Neural crest cell (in vitro differentiated cells): ENCODE results near the gene CSMD2. TPM values are rescaled to one million over a fixed set of nuclear protein-coding genes. Genes with fewer than 3 reads are reported as not detected.

ENCODE experiments used
- DNase-seq: peaks from one replicate; pipeline ENCODE4 v3.0.0; 2021; ENCODE audit warnings: low read depth, mixed read lengths, low spot score
- H3K27ac Mint-ChIP-seq: one replicate; pipeline ENCODE4 v1.8.0; 2021; ENCODE audit warnings: mild to moderate bottlenecking, mixed read lengths; ENCODE audit not compliant: unreplicated experiment
- H3K27me3 Mint-ChIP-seq: 2 replicates; pipeline ENCODE4 v1.8.0; 2021; ENCODE audit warnings: low read depth, mild to moderate bottlenecking, mixed read lengths
- H3K36me3 Mint-ChIP-seq: 2 replicates; pipeline ENCODE4 v1.8.0; 2021; ENCODE audit warnings: low read depth, mild to moderate bottlenecking, mixed read lengths
- H3K4me1 Mint-ChIP-seq: 2 replicates; pipeline ENCODE4 v1.8.0; 2021; ENCODE audit warnings: mixed read lengths
- H3K4me3 Mint-ChIP-seq: one replicate; pipeline ENCODE4 v1.8.0; 2021; ENCODE audit warnings: mild to moderate bottlenecking, mixed read lengths
- H3K9me3 Mint-ChIP-seq: 2 replicates; pipeline ENCODE4 v1.8.0; 2021; ENCODE audit warnings: mixed read lengths
- total RNA-seq: library from RNA; stranded (reverse); gene quantifications from 2 replicates; pipeline ENCODE4 v1.2.1, GENCODE V29; 2021
- TF ChIP-seq, protein P1 (sequence below): fragments of 200-600 bp; sonication (generic); conservative IDR thresholded peaks from 2 replicates; pipeline ENCODE4 v1.5.0; 2021; ENCODE audit warnings: antibody characterized with exemption, mild to moderate bottlenecking

The CSMD2 gene
- total RNA-seq, 1 donor from 2014 or later: 0.40 TPM

DNA sequence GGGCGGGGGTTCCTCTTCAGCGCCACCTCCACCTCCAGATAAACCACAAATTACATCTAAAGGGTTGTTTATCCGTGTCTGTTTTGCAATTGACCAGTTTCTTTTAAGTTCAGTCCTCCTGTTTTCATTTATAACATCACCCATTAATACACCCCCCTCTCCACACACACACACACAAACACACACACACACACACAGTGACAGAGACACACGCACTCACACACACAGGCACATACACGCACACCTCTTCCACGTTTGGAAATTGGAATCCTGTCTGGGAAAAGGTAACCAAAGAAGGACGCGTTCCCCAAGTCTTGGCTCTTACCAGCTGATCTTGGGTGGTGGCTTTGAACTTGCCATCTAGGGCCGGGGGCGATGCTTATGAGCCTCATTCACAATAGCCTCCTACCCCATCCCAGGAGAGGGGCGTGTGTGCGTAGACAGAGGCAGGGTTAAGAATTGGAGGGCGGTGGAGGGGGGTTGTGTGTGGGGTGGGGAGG, 442 bp upstream of the CSMD2 start:
- Mint-ChIP-seq H3K36me3 (peaks cover 2% of the 10 kb centered on the region), H3K27ac (no peak overlapping the region), H3K4me3 (peak overlapping the region; percentile 83), H3K4me1 (peaks cover 28% of the 10 kb centered on the region), H3K27me3 (peaks cover 97% of the 10 kb centered on the region), H3K9me3 (no peaks in the 10 kb centered on the region)
- TF ChIP-seq, protein P1, sequence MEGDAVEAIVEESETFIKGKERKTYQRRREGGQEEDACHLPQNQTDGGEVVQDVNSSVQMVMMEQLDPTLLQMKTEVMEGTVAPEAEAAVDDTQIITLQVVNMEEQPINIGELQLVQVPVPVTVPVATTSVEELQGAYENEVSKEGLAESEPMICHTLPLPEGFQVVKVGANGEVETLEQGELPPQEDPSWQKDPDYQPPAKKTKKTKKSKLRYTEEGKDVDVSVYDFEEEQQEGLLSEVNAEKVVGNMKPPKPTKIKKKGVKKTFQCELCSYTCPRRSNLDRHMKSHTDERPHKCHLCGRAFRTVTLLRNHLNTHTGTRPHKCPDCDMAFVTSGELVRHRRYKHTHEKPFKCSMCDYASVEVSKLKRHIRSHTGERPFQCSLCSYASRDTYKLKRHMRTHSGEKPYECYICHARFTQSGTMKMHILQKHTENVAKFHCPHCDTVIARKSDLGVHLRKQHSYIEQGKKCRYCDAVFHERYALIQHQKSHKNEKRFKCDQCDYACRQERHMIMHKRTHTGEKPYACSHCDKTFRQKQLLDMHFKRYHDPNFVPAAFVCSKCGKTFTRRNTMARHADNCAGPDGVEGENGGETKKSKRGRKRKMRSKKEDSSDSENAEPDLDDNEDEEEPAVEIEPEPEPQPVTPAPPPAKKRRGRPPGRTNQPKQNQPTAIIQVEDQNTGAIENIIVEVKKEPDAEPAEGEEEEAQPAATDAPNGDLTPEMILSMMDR: no peak
- no peak for DNase-seq

DNA sequence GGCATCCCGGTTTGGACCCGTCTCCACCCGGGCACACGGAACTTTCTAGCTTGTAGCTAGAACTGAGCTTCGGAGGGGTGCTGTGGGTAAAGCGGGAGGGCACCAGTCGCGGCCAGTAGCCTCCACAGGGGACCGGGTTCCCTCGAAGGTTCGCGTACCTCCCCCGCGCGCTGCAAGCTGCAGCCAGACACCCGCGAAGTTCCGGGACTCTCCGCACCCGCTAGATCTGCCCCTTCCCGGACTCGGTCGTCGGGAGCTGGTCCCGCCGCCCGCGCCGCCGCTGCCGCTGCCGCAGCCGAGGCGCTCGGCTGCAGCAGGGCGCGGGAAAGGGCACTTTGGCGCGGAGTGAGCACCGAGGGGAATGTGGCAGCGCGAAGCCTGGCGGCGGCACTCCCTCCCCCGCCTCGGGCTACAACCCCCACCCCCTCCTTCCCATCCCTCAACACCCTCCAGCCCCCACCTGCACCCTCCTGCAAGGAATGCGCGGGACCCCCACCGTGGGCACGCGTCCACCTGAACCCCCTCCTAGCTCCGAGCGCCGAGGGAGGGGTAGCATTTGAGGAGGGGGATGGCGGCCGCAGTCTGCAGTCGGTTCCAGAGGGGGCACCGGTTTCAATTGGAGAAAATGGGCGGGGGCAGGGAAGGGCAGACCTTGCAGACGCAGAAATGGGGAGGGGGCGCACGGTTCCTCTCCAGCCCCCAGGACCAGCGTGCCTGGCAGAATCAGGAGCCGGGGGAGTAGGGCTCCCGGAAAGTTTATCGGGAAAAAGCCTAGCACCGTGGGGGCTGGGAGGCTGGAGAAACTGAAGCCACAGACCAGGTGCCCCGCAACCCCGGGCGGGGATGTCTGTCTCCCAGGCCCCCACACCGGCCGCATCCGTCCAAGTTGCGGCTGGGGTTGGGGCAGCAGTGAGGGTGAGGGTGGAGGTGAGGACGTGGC, 968 bp downstream of the CSMD2 start:
- TF ChIP-seq, protein P1: no peak
- Mint-ChIP-seq H3K27ac (no peak overlapping the region), H3K36me3 (peaks cover 2% of the 10 kb centered on the region), H3K9me3 (no peaks in the 10 kb centered on the region), H3K4me1 (peaks cover 28% of the 10 kb centered on the region), H3K4me3 (peak overlapping the region; percentile 95), H3K27me3 (peaks cover 97% of the 10 kb centered on the region)
- peak; percentile 9 for DNase-seq

DNA sequence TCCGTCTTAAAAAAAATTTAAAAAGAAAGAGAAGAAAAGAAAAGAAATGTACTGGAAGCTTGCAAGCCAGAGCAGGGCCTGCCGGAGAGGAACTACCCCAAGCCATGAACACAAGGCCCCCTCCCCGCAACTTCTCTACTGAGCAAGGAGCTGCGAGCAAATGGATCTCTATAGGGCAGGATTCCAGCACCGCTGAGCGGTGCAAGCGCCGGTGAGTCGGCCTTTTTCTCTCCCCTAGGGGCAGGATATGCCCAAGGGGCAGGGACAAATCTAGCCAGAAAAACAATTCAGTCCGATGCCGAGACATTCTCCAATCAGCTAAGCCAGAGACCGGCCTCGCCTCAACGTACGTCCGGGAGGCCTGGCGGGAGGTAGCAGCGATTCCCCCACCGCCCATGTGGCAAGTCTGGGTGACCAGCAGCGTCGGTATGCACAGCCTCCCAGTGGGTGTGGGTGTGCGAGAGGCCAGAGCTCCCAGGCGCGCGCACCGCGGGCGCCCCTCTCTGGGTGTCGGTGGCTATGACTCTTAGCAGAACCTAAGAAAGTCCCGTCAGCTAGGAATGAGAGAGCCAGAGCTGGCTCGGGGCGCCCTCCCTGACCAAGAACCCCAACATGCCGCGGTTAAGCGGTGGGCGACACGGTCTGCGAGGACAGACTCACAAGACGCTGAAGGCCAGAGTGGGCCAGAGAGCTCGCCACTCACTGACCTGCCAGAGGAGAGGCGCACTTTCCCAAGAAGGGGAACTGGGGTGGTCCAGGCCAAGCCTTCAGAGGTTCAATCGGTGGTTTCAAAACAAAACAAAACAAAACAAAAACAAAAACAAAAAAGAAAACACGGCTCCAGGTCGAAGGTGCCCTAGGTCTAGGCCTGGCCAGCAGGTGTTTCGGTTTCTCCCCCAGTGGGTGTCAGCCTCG, 1.9 kb downstream of the CSMD2 start:
- TF ChIP-seq, protein P1: peak; percentile 75
- DNase-seq: peak; percentile 45
- H3K36me3 Mint-ChIP-seq: peaks cover 2% of the 10 kb centered on the region
- peak overlapping the region; percentile 95 for H3K4me3 Mint-ChIP-seq
- H3K4me1 Mint-ChIP-seq: peaks cover 28% of the 10 kb centered on the region
- H3K27me3 Mint-ChIP-seq: peaks cover 96% of the 10 kb centered on the region
- no peak overlapping the region for H3K27ac Mint-ChIP-seq
- no peaks in the 10 kb centered on the region for H3K9me3 Mint-ChIP-seq

DNA sequence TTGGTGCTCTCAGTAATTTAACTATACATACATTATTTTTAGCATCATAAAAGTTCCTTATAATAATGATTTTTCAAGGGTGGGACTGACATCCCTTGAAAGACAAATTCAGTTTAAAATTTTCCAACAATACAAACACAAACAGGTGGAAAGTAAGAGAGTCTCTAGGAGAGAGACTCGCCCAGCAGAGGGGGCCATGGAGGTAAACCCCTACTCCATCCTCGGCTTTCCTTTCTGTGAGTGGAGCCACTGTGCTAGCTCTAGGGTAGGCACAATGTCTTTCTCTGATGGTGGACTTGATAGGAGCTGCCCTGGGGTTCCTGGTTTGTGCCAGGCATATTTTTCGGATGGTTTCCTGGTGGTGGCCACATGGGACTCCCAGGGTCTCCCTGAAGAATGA, 8.3 kb downstream of the CSMD2 start:
- Mint-ChIP-seq H3K27me3 (peaks cover 53% of the 10 kb centered on the region), H3K36me3 (no peaks in the 10 kb centered on the region), H3K4me1 (no peaks in the 10 kb centered on the region), H3K27ac (no peak overlapping the region), H3K4me3 (no peak overlapping the region), H3K9me3 (no peaks in the 10 kb centered on the region)
- DNase-seq: no peak
- TF ChIP-seq, protein P1: no peak

DNA sequence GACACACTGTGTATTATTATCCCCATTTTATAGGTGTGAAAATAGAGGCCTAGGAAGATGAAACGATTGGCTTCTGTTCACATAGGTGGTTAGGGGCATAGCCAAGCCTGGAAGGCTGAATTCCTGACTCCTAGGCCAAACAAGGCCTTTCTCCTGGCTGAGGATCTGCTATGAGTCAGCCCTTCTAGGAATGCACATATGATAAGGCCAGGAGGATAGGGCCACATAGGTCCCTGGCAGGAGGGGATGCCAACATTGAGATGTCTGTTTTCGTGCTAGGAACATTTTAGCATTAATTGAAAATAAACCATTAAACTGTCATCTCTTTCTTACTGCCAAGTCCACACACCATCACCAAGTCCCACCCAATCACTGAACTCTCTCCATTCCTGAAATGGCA, 9.2 kb downstream of the CSMD2 start:
- DNase-seq: no peak
- Mint-ChIP-seq H3K36me3 (no peaks in the 10 kb centered on the region), H3K27me3 (peaks cover 44% of the 10 kb centered on the region), H3K4me3 (no peak overlapping the region), H3K4me1 (no peaks in the 10 kb centered on the region), H3K9me3 (no peaks in the 10 kb centered on the region), H3K27ac (no peak overlapping the region)
- TF ChIP-seq, protein P1: no peak
